Stimulated activated CD8-positive, alpha-beta memory T cell treated with anti-CD3 and anti-CD28 coated beads, Interleukin-2, amount 100 ng/mL, for 48 hours (primary cell): ENCODE results near the gene SRD5A3.

Experiments used
- DNase-seq, 2 donors: peaks; one replicate each; pipeline ENCODE4 v3.0.0-alpha.2; 2020; ENCODE audit warnings: low read depth in 2 of 2

Gene SRD5A3

DNA sequence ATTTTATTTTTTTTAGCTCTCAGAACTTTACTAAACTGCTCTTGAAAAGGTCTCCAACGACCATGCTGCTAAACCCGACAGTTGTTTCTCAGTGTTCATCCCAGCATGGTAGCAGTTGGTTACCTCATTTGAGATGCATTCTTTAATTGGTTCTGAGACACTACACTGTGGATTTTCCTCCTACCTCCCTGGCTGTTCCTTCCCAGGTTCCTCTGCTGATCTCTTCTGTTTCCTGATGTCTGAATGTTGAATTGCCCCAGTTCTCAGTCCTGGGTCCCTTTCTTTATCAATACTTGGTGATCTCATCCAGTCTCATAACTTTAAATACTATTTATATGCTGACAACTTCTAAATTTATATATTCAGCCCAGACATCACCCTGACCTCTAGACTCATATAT is 30.7 kb downstream of the SRD5A3 start:
- DNase-seq = no peak

DNA sequence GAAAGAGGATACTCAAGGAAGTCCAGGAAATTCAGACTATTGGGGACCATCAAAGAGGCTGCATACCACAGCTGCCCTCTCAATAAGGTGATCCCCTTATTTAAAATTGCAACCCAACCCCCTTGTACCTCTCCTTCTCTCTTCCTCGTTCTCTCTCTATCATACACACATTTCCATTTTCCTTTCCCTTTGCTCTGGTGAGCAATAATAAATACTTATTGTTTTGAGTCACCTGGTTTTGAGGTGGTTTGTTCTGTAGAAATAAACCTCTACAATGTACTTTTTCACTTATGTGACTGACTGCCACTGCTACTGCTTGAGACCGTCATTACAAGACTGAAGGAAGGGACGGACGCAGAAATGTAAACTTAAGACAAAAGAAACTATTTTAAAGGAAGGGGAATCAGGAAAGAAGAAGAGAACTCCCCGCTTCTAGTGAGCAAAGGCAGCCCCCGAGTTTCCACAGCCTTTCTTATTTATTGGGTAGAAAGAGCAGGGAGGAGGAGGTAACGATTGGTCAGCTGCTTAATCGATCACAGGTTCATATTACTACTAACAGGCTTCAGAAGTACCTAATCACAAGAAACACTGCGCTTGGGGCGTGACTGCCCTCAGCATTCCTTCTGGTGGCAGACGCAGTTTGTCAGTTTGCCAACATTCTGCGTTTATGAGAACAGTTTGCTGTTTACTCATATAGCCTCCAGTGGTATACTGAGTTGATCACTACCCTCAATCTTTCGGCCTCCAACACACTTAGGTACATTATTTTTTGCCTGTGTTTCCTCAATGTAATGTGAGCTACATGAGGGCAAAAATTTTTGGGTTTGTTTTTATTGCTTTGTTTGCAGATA is 32.8 kb downstream of the SRD5A3 start:
- DNase-seq = no peak

DNA sequence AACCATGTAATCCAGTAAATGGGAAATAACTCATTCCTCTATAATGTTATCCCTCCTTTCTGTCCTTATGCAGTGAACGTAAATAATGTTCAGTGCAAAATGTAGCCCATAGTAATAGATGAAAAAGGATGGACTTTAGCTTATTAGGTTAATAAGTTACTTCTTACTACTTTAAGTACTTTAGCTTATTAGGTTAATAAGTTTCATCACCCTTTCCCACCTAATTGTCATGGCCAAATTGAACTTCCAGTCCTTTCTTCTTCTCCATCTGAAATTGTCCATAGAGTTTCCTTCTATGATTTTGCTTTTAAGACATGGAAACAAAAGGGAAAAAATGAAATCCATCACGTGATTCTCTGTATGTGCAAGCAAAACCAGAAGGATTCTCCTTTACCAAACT is 34.5 kb downstream of the SRD5A3 start:
- DNase-seq = no peak

DNA sequence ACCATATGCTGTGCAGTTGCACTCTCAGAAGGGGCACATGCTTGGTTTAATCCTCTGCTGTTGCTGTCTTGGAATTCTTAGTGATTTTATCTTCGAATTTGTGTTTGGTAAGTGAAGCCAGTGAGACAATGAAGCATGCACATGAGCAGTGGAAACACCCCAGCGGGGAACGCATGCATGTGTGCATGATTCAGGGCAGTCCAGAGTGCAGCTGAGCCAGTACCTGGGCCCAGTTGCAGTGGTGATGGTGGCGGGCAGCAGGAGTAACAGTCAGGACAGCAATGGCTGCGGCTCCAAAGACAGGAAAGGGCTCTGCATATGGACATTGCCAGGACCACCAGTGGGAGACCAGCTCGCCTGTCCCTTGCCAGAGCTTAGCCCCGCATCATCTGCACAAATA is 35.5 kb downstream of the SRD5A3 start:
- no peak for DNase-seq

DNA sequence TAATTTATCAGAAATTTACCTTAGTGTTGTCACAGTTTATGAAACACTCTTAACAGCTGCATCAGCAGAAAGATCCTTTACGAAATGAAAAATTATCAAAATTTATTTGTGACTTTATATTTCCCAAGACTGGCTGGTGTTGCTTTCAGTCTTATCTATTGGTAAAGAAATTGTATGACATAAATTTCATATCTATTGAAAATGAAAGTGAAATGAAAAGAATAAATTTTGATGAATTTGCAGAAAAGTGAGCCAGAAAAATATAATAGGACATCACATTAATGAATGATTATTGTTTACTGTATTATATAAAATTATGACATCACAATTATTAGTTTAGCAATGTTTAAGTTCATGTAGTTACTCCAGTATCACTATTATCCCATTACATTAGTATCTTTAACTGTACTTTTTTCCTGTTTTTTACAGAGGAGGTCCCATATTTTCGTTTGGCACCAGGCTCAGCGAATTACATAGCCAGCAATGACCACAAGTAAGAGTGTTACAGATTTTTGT is 36.5 kb downstream of the SRD5A3 start:
- DNase-seq = no peak

DNA sequence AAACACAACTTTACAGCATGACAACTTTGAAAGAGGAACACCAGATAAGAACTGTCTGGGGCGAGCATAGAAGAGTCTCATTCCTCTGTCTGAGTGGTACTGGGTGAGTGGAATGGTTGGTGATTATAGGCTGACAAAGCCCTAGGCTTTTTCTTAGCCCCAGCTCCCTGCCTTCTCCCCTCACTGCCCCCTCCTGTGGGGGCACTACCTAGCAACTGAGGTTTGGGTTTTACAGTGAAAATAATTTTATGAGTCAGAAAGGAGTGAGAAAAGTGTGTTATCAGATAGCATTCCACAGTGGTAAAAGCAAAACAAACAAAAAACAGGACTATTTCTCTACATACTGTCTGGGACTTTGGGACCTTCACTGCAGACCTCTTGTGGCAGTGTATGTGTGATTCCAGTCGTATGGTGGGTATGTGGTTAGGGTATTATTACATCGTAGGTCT is 39.2 kb downstream of the SRD5A3 start:
- DNase-seq = no peak

DNA sequence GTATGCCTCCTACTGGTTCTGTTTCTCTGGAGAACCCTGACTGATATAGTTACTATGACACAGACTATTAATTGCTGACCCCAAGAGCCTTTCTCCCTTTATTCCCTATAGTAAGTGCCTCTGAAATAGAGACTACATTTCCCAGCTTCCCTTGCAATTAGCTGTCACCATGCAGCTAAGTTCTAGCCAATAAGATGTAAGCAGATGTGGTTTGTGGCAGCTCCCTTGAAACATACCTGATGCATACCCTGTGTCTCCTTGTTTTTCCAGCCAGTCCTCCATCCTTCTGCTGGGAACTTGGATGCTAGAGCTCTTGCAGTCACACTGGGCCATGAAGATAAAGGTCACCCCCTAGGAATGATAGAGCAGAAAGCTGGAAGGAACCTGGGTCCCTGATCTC is 40.0 kb downstream of the SRD5A3 start:
- no peak for DNase-seq

DNA sequence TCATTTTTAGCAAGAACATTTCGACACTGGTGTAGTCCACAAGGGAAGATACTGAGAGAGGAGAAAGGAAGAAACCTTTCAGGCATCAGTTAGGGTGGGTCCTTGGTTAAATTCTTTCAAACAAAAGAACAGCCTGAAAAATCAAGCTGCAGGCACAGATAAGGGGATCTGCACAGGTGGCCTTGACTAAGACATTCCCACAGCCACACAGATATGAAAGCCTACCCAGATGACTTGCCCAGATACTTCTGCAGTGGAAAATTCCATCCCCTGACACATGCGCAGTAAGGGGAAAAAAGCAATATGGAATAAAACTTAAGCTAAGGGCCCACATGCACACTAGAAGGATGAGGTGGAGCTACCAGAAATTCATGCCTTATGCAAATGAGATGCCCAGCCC is 40.8 kb downstream of the SRD5A3 start:
- DNase-seq = no peak

DNA sequence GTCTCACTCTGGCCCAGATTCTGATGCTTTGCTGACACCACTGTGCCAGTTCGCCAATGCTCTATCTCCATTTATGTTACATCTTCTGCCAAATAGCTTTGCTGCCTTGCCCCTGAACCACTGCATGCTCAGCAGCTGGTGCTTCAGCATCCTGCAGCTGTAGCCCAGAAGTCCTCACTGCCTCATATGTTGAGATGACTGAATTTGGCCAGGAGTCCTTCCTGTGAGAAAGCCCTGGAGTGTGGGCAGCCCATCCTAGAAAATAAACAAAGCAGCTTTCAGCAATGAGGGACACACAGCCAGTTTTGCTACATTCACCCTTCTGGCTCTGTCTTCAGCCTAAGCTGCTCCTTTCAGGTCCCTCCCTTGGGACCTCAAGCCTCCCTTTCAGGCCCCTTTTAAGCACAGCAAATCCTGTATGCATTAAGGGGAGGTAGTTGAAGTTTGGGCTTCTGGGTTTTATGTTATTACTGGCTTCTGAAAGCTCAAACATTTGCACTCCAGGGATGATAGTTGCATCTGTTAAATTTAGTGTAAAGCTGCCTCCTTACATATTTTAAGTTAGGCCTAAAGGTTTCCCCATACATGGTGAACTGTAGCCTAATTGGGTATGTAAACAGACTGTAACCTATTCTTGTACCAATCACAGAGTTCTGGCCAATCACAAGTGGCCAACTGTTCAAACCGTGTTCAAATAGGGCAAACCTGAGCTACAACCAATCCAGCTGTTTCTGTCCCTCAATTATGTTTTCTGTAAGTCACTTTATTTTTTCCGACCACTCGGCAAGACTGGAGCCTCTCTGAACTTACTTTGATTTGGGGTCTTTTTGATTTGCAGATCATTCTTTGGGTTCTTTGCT is 47.6 kb downstream of the SRD5A3 start:
- no peak for DNase-seq

DNA sequence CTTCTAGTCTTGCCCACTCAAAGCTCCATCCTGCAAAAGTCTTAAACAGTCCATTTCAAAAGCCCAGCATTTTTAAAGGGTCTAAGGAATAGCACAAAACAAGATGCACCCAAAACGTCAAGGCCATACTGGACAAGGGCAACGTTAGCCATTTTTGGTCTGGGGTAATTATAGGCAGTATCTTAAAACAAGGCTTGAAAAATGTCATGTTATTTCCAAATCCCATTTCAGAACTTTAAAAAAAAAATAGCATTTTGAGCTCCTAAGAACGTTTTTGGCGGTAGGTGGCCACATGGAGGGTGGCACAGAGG is 49.1 kb downstream of the SRD5A3 start:
- DNase-seq = no peak

DNA sequence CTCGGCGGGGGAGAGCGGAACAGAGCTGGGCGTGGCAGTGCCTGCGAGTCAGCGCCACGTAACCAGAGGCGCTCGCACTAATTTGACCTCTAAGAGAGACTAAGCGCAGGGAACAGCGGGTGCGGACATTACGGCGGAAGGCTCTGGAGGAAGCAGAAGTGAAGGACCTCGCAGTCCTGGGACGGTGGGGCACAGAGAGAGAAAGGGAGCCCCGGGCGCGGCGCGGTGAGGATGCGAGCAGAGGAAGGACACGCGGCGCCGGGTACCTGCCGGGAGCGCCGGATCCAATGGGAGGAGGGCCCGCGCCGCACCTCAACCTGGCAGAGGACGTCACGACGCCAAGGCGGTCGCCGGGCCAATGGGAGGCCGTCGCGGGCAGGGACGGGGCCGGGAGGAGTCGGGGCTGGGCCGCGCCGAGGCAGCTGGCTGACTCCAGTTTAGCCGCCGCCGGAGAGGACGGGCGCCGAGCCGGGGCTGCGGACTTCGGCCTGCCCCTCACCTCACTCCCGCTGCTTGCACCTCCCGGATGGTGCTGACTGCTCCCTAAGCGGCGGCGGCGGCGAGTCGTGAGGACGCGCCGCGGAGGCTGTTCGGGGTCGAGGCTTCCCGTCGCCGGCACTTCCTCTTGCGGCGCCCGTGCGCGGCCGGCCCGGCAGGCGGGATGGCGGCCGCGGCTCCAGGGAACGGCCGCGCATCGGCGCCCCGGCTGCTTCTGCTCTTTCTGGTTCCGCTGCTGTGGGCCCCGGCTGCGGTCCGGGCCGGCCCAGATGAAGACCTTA is 49.7 kb downstream of the SRD5A3 start, which contains the start of gene TMEM165:
Gene TMEM165 (plus strand): TSS at position 429 of the 779 bp plus-strand sequence. CDS start 233 bp downstream, at position 662.
- peak; percentile 84 to 91 for DNase-seq

DNA sequence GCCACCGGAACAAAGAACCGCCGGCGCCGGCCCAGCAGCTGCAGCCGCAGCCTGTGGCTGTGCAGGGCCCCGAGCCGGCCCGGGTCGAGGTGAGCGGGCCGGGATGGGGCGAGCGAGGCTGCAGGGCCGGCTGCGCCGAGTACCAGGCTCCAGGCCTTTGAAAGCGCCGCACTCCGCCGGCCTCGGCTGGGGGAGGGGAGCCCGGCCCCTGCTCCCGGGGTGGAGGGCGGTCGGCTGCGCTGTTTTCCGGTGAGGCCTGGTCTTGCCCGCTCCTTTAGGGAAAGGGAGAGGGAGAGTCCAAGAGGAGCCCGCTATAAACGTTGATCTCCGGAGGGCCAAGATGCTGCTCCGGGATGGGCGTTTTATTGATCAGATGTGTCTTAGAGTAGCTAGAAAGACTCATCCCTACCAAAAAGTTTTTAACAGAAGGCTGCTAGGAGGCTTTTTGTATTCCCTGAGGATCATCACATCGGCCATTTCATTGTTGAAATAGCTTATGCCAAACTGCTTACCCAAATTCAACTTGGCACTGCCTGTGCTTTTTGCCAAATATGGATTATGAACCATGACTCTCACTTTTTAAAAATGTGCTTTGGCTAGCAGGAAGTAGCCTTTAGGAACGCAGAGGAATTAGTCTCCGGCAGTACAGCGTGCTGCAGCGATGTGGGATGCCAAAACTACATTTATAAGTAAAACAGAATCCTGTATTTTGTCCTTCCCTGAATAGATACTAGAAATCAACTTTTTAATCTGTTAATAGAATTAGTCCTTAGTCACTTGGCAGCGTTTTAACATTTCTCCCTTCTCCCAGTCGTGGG is 50.5 kb downstream of the SRD5A3 start:
- peak; percentile 3 to 17 for DNase-seq

DNA sequence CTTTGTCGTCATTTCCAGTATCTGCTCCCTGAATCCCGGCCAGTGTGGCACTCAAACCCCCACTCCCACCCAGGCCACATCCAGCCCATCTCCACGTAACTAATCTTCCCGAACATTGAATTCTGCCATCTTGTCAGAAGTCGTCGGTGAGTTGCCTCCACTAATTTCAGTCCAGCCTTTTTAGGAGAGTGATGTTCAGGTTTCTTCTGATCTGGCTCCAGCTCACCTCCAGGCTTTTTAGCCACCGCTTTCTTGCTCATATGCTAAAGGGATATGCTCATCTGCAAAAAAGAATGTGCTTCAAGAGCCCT is 51.0 kb downstream of the SRD5A3 start:
- DNase-seq = no peak

DNA sequence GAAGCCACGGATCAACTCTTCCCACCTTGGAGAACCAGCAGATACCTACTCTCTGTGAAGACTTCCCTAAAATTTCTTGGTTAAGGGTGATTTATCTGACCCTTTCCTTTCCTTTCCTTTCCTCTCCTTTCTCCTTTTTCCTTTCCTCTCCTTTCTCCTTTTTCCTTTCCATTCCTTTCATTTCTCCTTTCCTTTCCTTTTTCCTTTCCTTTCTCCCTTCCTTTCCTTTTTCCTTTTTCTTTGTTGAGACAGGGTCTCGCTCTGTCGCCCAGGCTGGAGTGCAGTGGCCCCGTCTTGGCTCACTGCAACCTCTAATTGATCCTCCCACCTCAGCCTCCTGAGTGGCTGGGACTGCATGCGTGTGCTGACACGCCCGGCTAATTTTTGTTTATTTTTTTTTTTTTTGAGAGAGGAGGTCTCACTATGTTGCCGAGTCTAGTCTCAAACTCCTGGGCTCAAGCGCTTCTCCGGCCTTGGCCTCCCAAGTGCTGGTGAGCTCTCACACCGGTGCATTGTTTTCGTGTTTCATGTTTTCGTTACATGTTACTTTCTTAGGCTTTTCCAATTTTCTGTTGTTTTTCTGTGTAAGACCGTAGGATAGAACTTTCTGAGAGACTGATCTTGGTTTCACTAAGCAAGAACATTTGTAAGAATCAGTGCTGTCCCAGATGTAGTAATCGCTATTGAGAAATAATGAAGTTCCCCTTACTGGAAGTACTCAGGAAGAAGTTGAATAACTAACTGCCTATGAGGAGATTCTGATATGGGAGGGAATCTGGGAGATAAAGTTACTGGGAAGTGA is 51.7 kb downstream of the SRD5A3 start:
- no peak for DNase-seq

DNA sequence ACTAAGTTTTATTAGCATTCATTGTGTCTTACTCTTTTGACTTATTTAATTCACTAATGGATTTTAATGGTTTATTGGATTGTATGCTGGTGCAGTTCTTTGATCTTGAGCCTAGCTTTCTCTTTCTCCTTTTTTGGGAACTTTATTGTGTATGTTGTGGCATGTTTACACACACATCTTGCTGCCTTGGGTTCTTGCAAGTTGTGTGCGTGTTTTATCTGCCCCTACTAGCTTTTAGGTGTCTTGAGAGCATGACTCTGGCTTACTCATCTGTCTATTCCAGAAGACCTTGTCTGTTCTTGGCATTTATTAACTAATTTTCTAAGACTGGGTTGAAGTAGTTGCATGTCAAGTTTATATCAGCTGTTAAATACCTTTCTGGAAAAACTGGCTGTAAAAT is 52.4 kb downstream of the SRD5A3 start:
- DNase-seq = no peak

DNA sequence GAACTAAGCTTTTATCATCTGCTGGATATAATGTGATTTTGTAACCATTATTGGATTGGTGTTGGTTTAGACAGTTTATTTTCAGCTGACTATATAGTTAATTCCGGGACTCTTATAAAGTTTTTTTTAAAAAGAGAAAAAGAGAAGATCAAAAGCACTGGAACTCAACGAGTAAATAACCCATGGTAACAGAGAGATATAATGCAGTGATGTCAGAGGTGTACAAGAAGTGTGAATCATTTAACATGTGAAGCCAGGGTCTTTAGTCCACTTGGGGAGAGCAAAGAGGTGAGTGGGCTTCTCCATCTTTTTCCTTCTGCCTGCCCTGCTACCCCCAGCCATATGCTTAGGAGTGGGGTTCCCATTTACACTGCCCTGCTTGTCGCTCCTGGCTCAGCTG is 52.9 kb downstream of the SRD5A3 start:
- no peak for DNase-seq

DNA sequence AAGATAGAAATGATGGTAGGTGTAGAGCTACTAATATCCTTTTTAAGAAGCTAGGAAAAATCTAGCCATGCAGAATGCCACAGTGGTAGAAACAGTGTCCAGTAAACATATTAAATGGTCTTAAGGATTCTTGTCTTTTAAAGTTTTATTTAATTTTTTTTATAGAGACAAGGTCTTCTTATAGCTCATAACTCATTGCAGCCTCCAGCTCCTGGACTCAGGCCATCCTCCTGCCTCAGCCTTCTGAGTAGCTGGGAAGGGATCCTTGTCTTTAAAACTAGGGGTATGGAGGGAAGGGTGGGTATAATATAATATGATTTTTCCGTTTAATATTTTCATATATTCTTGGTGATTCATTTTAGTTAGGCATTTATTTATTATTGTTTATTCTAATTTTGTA is 53.5 kb downstream of the SRD5A3 start:
- no peak for DNase-seq

DNA sequence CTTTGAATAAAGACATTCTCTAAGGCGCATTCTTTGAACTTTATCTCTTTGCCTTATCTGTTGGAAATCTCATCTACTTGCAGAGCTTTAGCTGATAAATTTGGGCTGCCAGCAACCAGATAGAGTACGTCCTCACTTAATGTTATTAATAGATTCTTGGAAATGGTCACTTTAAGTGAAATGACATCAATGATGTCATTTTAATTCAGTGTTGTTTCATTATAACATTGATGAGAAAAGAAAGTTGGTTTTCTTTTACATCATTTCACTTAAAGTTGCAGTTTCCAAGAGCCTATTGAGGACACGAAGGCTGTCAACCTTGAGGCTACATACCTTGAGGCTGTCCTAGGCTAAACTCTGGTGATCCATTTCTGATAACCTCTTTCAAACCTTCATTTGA is 59.0 kb downstream of the SRD5A3 start:
- no peak for DNase-seq

DNA sequence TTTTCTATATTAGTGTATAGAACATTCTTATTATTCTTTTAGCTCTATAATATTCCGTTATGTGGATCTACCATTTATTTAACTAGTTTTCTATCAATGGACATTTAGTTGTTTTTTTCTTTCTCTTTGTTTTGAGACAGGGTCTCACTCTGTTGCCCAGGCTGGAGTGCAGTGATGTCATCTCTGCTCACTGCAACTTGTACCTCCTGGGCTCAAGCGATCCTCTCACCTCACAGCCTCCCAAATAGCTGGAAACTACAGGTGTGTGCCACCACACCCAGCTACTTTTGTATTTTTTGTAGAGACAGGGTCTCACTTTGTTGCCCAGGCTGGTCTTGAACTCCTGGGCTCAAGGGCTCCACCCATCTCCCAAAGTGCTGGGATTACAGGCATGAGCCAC is 60.5 kb downstream of the SRD5A3 start:
- no peak for DNase-seq

DNA sequence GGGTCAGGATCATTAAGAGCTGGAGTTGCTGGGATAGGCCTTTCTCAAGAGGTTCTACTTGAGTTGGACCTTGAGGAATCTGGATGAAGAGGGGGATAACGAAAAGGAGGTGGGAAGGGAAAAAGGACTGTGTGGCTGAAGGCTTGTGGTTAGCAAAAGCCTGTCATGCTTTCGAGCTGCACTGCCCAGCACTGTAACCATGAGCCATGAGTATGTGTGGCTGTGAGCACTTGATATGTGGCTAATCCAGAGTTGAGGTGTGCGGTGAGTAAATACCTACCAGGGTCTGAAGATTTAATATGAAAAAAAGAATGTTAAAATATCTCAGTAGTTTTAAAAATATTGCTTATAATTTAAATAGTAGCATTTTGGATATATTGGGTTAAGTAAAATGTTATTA is 61.1 kb downstream of the SRD5A3 start:
- DNase-seq = no peak
